Left lobe of liver (tissue), 2 donors: ENCODE results near the gene GALNT17. TPM values are rescaled to one million over a fixed set of nuclear protein-coding genes. Genes with fewer than 3 reads are reported as not detected.
"Not testable (repeated sequence)": the region's sequence is repeated elsewhere in the genome, so short reads cannot be mapped to it uniquely, and the experiment has no call there.

Source experiments
- ATAC-seq: fragments of 200-7000 bp; cut with Tn5 transposase; one replicate; pipeline ENCODE4 v1.9.1; 2020; ENCODE audit warnings: mild to moderate bottlenecking, moderate library complexity
- DNase-seq: peaks from one replicate; pipeline ENCODE4 v3.0.0-alpha.2; 2020; ENCODE audit warnings: low spot score
- total RNA-seq: library from RNA; stranded (reverse); gene quantifications from one replicate; pipeline ENCODE4 v1.2.1, GENCODE V29; 2021
- donor health status: DM: no; HTN: no; CAD: no; lungs with moderate emphysema.
- donor health status: DM: no; HTN: yes; CAD: no.

Gene GALNT17
- total RNA-seq, 1 donor from 2014 or later: 0.18 TPM

GRCh38 chr7:71157757-71158156, 25.8 kb downstream of the GALNT17 start:
- ATAC-seq (no peak), DNase-seq (no peak)

GRCh38 chr7:71165708-71166107, 33.8 kb downstream of the GALNT17 start:
- ATAC-seq (no peak), DNase-seq (no peak)

- no peak for ATAC-seq
- no peak for DNase-seq
Observed at GRCh38 chr7:71171476-71171875, 39.5 kb downstream of the GALNT17 start.

- no peak for ATAC-seq
- DNase-seq: peak; percentile 40
Observed at GRCh38 chr7:71173955-71174354, 42.0 kb downstream of the GALNT17 start.

GRCh38 chr7:71182438-71182935, 50.5 kb downstream of the GALNT17 start:
- ATAC-seq (no peak), DNase-seq (no peak)

- ATAC-seq (no peak), DNase-seq (no peak)
Observed at GRCh38 chr7:71184136-71184535, 52.2 kb downstream of the GALNT17 start.

GRCh38 chr7:71184609-71185008, 52.7 kb downstream of the GALNT17 start:
- ATAC-seq (no peak), DNase-seq (no peak)

GRCh38 chr7:71186535-71187057, 54.7 kb downstream of the GALNT17 start:
- no peak for DNase-seq
- no peak for ATAC-seq

- DNase-seq (no peak), ATAC-seq (no peak)
Observed at GRCh38 chr7:71191771-71192170, 59.8 kb downstream of the GALNT17 start.

- ATAC-seq: no peak
Observed at GRCh38 chr7:71193099-71193810, 61.3 kb downstream of the GALNT17 start.

GRCh38 chr7:71198391-71198790, 66.4 kb downstream of the GALNT17 start:
- ATAC-seq: no peak
- DNase-seq: no peak

More at GRCh38 chr7:71193099-71193810, 61.3 kb downstream of the GALNT17 start:
- DNase-seq: no peak

GRCh38 chr7:71198887-71199286, 66.9 kb downstream of the GALNT17 start:
- DNase-seq: no peak

GRCh38 chr7:71206184-71206583, 74.2 kb downstream of the GALNT17 start:
- no peak for ATAC-seq

More at GRCh38 chr7:71198887-71199286, 66.9 kb downstream of the GALNT17 start:
- ATAC-seq: no peak

GRCh38 chr7:71208881-71209280, 76.9 kb downstream of the GALNT17 start:
- DNase-seq (no peak), ATAC-seq (no peak)

More at GRCh38 chr7:71206184-71206583, 74.2 kb downstream of the GALNT17 start:
- no peak for DNase-seq

GRCh38 chr7:71209484-71209883, 77.5 kb downstream of the GALNT17 start:
- not testable (repeated sequence) for ATAC-seq, DNase-seq

GRCh38 chr7:71210220-71210619, 78.3 kb downstream of the GALNT17 start:
- no peak for DNase-seq
- no peak for ATAC-seq

GRCh38 chr7:71212433-71212832, 80.5 kb downstream of the GALNT17 start:
- ATAC-seq, DNase-seq: not testable (repeated sequence)

- ATAC-seq: no peak
- DNase-seq: no peak
Observed at GRCh38 chr7:71216211-71216610, 84.3 kb downstream of the GALNT17 start.

- DNase-seq: no peak
- ATAC-seq: no peak
Observed at GRCh38 chr7:71220210-71220695, 88.3 kb downstream of the GALNT17 start.

GRCh38 chr7:71221049-71221448, 89.1 kb downstream of the GALNT17 start:
- DNase-seq: no peak
- ATAC-seq: no peak

- DNase-seq (no peak), ATAC-seq (no peak)
Observed at GRCh38 chr7:71221549-71221948, 89.6 kb downstream of the GALNT17 start.

- no peak for ATAC-seq
- DNase-seq: no peak
Observed at GRCh38 chr7:71227126-71227525, 95.2 kb downstream of the GALNT17 start.
